ENCODE data around the gene OSBPL7.

Gene OSBPL7

GRCh38 chr17:47820033-47820789 lies 1.4 kb downstream of the OSBPL7 start:
- DNase-seq: no peak

DNA sequence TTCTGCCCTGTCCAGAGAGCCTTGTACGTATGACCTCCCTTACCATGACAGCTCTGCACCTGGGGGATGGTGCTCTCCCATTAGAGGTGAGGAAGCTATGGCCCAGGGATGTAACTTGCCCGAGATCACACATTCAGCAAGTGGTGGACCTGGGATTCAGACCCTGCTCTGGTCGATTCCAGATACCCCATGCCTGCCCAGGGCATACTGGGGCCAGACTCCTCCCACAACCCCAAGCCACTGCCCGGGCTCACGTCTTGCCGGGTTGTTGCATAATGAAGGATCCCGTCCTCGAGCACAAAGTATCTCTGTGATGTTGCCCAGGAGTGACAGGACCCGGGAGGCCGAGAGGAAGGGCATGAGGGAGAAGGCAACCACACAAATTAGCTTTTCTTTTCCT lies 2.1 kb downstream of the OSBPL7 start:
- DNase-seq: no peak

- no peak for DNase-seq
Measured at GRCh38 chr17:47818002-47818695, 3.4 kb downstream of the OSBPL7 start.

DNA sequence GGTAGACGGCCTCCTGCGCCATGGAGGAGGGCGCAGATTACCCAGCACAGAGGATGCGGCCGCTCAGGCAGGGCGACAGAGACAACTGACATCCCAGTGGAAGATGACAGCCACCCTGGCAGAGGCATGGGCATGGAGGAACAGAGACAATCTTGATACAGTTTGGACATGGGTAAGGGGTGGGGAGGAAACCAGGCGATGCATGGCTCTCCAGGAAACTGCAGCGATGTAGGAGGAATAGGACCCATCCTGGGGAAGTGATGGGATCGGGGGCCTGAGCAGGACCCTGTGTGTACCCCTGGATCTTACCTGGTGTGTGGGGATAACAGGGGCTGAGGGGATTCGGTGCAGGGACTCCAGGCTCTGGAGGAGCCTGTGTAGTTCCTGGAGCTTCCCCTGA lies 4.6 kb downstream of the OSBPL7 start:
- DNase-seq: no peak

GRCh38 chr17:47816111-47816735 lies 5.4 kb downstream of the OSBPL7 start:
- DNase-seq: no peak

- DNase-seq: no peak
Measured at GRCh38 chr17:47815106-47815918, 6.3 kb downstream of the OSBPL7 start.

GRCh38 chr17:47813512-47814031 lies 8.0 kb downstream of the OSBPL7 start:
- DNase-seq: no peak

DNA sequence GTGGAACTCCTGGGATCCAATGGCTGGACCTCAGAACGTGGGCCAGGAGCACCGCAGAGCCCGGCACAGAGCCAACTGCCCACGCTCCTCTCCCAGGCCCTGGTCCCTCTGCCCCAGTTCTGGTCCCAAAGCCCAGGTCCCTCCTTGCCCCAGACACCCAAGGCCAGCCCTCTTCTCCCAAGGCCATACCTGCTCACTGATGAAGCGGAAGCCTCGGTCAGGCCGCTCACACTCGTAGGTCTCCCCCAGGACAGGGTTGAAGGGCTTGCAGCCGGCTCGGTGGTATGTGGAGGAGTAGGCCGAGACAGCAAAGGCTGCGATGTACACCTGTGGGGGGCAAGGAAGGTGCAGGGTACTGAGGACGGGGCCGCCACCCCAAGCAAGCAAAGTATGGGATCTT lies 8.5 kb downstream of the OSBPL7 start:
- DNase-seq: no peak

- no peak for DNase-seq
Measured at GRCh38 chr17:47812146-47812920, 9.3 kb downstream of the OSBPL7 start.

DNA sequence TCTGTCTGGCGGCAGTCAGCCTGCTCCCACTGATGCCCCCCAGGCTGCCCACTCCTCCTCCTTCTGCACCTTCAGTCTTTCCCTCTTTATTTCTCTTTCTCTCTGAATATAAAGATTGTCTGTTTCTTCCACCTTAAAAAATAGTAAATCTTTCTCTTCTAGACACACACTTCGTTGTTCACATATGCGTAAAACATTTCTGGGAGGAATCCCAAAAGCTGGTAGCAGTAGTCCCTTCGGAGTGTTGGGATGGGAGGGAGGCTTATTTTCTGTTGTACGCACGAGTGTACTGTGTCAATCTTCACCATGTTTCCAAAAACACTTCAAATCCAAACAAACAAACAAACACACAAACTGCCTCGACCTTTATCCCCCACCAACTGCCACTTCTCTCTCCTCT lies 9.9 kb downstream of the OSBPL7 start:
- no peak for DNase-seq

GRCh38 chr17:47810901-47811635 lies 10.5 kb downstream of the OSBPL7 start:
- no peak for DNase-seq

GRCh38 chr17:47810200-47810821 lies 11.3 kb downstream of the OSBPL7 start:
- peak; percentile 34 for DNase-seq

- DNase-seq: no peak
Measured at GRCh38 chr17:47808830-47809480, 12.6 kb downstream of the OSBPL7 start.

DNA sequence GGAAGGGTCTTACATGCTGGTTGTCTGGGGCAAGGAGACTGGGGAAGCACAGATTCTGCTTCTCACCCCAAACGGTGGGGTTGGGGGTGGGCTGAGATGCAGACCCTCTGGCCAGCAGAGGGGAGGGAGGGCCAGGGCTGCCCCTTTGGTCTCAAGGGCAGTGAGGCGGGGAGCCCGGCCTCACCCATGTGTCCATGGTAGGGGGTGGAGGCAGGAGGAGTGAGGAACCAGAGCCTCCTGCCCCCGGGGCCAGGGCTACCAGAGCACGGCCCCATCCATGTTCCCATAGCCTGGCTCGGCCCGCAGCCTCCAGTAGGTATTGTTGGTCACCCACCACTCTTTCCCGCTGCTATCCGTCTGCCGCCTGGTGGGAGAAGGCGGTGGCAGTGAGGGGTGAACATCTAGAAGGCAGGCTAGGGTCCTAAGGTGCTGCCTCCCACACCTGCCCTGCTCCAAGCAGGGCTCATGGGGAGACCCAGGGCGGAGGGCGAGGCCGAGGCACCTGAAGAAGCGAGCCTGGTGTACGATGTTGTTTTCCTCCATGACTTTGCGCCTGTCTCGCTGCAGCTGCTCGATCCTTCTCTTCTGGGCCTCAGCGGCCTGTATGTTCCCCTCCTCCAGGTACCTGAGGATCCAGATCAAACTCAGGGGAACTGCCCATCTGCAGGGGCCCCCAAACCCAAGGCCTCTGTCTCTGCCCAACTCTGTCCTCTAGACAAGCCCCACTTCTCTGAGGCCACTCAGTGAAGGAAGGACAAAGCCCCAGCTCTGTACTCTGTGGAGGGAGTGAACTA lies 13.4 kb downstream of the OSBPL7 start:
- no peak for DNase-seq

- no peak for DNase-seq
Measured at GRCh38 chr17:47807421-47807820, 14.2 kb downstream of the OSBPL7 start.

DNA sequence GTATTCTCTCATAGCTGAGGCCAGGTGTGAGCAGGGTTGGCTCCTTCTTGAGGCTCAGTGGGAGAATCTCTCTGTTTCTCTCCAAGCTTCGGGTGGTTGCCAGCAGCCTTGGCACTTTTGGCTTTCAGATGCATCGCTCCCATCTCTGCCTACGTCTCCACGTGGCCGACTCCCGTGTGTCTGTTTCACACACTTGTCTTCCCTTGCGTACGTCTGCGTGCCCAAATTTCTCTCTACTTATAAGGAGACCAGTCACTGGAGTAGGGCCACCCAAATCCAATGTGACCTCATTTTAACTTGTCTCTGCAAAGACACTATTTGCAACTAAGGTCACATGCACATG lies 14.7 kb downstream of the OSBPL7 start:
- DNase-seq: no peak

DNA sequence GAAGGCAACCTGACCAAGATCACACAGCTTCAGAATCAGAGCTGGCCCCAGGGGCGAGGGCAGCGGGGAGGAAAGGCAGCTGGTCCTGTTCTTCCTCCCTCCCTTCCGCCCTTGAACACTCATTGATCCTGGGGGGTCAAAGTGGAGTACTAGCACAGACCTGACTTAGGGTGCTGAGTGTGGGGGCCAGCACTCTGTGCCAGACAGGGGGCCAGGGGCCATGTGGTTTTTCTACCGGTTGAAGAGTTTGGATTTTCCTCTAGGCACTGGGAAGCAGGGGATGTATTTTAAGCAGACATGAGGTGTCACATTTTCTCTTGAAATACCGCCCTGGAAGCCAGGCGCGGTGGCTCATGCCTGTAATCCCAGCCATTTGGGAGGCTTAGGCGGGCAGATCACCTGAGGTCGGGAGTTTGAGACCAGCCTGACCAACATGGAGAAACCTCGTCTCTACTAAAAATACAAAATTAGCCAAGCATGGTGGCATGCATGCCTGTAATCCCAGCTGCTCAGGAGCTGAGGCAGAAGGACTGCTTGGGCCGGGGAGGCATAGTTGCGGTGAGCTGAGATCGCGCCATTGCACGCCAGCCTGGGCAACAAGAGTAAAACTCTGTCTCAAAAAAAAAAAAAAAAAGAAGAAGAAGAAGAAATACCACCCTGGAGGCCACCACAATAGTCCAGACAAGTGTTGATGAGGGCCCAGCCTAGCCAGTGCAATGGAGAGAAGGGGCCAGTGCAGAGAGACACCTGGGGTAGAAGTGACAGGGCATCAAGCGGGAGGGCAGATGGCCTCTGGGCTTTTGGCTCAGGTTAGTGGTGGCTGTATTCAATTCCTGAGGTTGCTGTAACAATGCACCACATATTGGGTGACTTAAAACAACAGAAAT lies 15.3 kb downstream of the OSBPL7 start:
- DNase-seq: no peak

- DNase-seq: no peak
Measured at GRCh38 chr17:47804461-47804860, 17.1 kb downstream of the OSBPL7 start.

DNA sequence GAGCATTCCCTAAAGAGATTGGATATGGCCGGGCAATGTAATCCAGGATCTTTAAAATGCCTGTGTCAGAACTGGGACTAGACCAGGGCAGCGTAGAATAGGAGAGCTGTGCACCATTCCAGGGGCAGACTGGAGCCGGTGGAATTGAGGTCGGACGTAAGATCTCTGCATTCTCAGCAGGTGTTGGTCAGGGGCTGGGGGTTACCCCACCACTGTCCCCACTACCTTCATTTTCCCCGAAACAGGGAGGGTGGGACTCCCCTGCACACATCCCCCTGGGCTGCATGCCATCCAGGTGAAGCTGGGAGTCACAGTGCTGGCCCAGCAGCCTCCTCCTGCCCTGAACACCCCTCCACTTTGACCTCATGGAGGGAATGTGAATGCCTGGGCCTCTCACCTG lies 17.8 kb downstream of the OSBPL7 start:
- DNase-seq: no peak
